GM12878 (cell line): ENCODE results near the gene LRRK1. TPM values are rescaled to one million over a fixed set of nuclear protein-coding genes. Genes with fewer than 3 reads are reported as not detected.
A peak's percentile ranks its signal among the peaks of the same experiment; 100 is the strongest.

Experiments used
- ASH2L ChIP-seq: fragments of 300-600, 200-600 bp; sonication (generic); IDR thresholded peaks from 2 replicates; pipeline ENCODE4 v1.6.1; 2017; ENCODE audit warnings: low read depth, mild to moderate bottlenecking, borderline replicate concordance
- CBFB ChIP-seq: IDR thresholded peaks from 2 replicates; pipeline ENCODE4 v1.6.1; 2016; ENCODE audit warnings: antibody characterized with exemption, low read depth
- CHD2 ChIP-seq: IDR thresholded peaks from 2 replicates; pipeline ENCODE4 v1.6.1; 2011; ENCODE audit warnings: low read depth, low read length, improper control_type of control experiment, borderline replicate concordance
- CREM ChIP-seq: IDR thresholded peaks from 2 replicates; pipeline ENCODE4 v1.6.1; 2014; ENCODE audit warnings: antibody characterized with exemption, low read depth
- CUX1 ChIP-seq: IDR thresholded peaks from 2 replicates; pipeline ENCODE4 v1.6.1; 2012; ENCODE audit warnings: improper control_type of control experiment, low read depth, low read length; ENCODE audit not compliant: insufficient replicate concordance
- FOXK2 ChIP-seq: fragments of 450-650 bp; IDR thresholded peaks from 2 replicates; pipeline ENCODE4 v1.6.1; 2017; ENCODE audit warnings: mild to moderate bottlenecking, moderate library complexity
- IRF4 ChIP-seq: IDR thresholded peaks from 2 replicates; pipeline ENCODE4 v1.6.1; 2011; ENCODE audit warnings: low read depth, low read length
- NFIC ChIP-seq: IDR thresholded peaks from 2 replicates; pipeline ENCODE4 v1.6.1; 2012; ENCODE audit warnings: low read depth, mild to moderate bottlenecking, inconsistent platforms, low read length, moderate library complexity
- PKNOX1 ChIP-seq: fragments of 450-650 bp; IDR thresholded peaks from 2 replicates; pipeline ENCODE4 v1.6.1; 2016; ENCODE audit warnings: mild to moderate bottlenecking
- RAD51 ChIP-seq: fragments of 450-650 bp; IDR thresholded peaks from 2 replicates; pipeline ENCODE4 v1.6.1; 2016; ENCODE audit warnings: moderate library complexity, mild to moderate bottlenecking, inconsistent platforms
- SMAD1 ChIP-seq: fragments of 450-650 bp; IDR thresholded peaks from 2 replicates; pipeline ENCODE4 v1.6.1; 2018; ENCODE audit warnings: mild to moderate bottlenecking, low read depth; ENCODE audit not compliant: partially characterized antibody
- polyA plus RNA-seq, 11 experiments: library from polyadenylated mRNA; depleted of rRNA in 4 of 11; unstranded in 6 of 11; stranded (reverse) in 5 of 11; fragments of >200 nt; fragmentation: Nextera tagmentation in 4 of 11; fragmentation: Illumina TruSeq in 1 of 11; extraction: Ambion mirVana in 4 of 11; extraction: Trizol in 1 of 11; gene quantifications; 1 replicate in 1 of 11; 2 replicates in 10 of 11; pipeline versions ENCODE4 v1.2.1 to v1.2.3, GENCODE V29; 2011 to 2016; ENCODE audit warnings: inconsistent platforms in 2 of 11, missing spikeins in 2 of 11, low read depth in 1 of 11
- total RNA-seq, 4 experiments: library from RNA; depleted of rRNA in 3 of 4; stranded (reverse); fragments of >200 nt in 3 of 4; fragmentation: Illumina TruSeq in 1 of 4; extraction: Trizol in 1 of 4; gene quantifications; 2 replicates each; pipeline versions ENCODE4 v1.2.1 to v1.2.3, GENCODE V29; 2013 to 2021
- TF ChIP-seq, protein P1 (sequence below): fragments of 450-650 bp; formaldehyde crosslinking; IDR thresholded peaks from 2 replicates; pipeline ENCODE4 v1.5.0; 2022; ENCODE audit warnings: mild to moderate bottlenecking, missing genetic modification characterization
- TF ChIP-seq, protein P2 (sequence below): fragments of 450-650 bp; formaldehyde crosslinking; IDR thresholded peaks from 2 replicates; pipeline ENCODE4 v1.4.0; 2020; ENCODE audit warnings: mild to moderate bottlenecking, moderate library complexity
- TF ChIP-seq, protein P3 (sequence below): IDR thresholded peaks from 2 replicates; pipeline ENCODE4 v1.6.1; 2011; ENCODE audit warnings: borderline replicate concordance, low read depth, mild to moderate bottlenecking, moderate library complexity, mixed read lengths, low read length; ENCODE audit not compliant: insufficient read depth; ENCODE audit errors: extremely low read length

Gene LRRK1
- total and polyA plus RNA-seq, 10 of the 15 experiments (the other 5 are each of a cell fraction or from before 2014, with no cell fraction given), result 2.2 to 58.3 (median 17.9) TPM

- TF ChIP-seq, protein P1, sequence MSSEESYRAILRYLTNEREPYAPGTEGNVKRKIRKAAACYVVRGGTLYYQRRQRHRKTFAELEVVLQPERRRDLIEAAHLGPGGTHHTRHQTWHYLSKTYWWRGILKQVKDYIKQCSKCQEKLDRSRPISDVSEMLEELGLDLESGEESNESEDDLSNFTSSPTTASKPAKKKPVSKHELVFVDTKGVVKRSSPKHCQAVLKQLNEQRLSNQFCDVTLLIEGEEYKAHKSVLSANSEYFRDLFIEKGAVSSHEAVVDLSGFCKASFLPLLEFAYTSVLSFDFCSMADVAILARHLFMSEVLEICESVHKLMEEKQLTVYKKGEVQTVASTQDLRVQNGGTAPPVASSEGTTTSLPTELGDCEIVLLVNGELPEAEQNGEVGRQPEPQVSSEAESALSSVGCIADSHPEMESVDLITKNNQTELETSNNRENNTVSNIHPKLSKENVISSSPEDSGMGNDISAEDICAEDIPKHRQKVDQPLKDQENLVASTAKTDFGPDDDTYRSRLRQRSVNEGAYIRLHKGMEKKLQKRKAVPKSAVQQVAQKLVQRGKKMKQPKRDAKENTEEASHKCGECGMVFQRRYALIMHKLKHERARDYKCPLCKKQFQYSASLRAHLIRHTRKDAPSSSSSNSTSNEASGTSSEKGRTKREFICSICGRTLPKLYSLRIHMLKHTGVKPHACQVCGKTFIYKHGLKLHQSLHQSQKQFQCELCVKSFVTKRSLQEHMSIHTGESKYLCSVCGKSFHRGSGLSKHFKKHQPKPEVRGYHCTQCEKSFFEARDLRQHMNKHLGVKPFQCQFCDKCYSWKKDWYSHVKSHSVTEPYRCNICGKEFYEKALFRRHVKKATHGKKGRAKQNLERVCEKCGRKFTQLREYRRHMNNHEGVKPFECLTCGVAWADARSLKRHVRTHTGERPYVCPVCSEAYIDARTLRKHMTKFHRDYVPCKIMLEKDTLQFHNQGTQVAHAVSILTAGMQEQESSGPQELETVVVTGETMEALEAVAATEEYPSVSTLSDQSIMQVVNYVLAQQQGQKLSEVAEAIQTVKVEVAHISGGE, result no peak
- TF ChIP-seq PKNOX1 (no peak), CREM (0 out of 2 replicates have a peak, but pooled peaks have one; percentile 16), CBFB (no peak), RAD51 (no peak), IRF4 (no peak), CUX1 (no peak), FOXK2 (no peak), NFIC (peak; percentile 73; the same call in 1 of the 2 replicates), ASH2L (no peak), CHD2 (no peak), SMAD1 (no peak)
- TF ChIP-seq, protein P2, sequence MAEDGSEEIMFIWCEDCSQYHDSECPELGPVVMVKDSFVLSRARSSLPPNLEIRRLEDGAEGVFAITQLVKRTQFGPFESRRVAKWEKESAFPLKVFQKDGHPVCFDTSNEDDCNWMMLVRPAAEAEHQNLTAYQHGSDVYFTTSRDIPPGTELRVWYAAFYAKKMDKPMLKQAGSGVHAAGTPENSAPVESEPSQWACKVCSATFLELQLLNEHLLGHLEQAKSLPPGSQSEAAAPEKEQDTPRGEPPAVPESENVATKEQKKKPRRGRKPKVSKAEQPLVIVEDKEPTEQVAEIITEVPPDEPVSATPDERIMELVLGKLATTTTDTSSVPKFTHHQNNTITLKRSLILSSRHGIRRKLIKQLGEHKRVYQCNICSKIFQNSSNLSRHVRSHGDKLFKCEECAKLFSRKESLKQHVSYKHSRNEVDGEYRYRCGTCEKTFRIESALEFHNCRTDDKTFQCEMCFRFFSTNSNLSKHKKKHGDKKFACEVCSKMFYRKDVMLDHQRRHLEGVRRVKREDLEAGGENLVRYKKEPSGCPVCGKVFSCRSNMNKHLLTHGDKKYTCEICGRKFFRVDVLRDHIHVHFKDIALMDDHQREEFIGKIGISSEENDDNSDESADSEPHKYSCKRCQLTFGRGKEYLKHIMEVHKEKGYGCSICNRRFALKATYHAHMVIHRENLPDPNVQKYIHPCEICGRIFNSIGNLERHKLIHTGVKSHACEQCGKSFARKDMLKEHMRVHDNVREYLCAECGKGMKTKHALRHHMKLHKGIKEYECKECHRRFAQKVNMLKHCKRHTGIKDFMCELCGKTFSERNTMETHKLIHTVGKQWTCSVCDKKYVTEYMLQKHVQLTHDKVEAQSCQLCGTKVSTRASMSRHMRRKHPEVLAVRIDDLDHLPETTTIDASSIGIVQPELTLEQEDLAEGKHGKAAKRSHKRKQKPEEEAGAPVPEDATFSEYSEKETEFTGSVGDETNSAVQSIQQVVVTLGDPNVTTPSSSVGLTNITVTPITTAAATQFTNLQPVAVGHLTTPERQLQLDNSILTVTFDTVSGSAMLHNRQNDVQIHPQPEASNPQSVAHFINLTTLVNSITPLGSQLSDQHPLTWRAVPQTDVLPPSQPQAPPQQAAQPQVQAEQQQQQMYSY (CRISPR knock-in tag), result no peak
- TF ChIP-seq, protein P3, sequence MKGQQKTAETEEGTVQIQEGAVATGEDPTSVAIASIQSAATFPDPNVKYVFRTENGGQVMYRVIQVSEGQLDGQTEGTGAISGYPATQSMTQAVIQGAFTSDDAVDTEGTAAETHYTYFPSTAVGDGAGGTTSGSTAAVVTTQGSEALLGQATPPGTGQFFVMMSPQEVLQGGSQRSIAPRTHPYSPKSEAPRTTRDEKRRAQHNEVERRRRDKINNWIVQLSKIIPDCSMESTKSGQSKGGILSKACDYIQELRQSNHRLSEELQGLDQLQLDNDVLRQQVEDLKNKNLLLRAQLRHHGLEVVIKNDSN, result no peak
Observed at GRCh38 chr15:100931143-100931890, 12.2 kb downstream of the LRRK1 start (continued).
